HG03025 (cell line): ENCODE results near the gene SLC12A7.

Experiments
- ATAC-seq: cut with Tn5 transposase; IDR thresholded peaks from one replicate; pipeline ENCODE4 v1.9.1; 2021; ENCODE audit warnings: mild to moderate bottlenecking, moderate library complexity; ENCODE audit not compliant: unreplicated experiment, low FRiP score

The SLC12A7 gene

DNA sequence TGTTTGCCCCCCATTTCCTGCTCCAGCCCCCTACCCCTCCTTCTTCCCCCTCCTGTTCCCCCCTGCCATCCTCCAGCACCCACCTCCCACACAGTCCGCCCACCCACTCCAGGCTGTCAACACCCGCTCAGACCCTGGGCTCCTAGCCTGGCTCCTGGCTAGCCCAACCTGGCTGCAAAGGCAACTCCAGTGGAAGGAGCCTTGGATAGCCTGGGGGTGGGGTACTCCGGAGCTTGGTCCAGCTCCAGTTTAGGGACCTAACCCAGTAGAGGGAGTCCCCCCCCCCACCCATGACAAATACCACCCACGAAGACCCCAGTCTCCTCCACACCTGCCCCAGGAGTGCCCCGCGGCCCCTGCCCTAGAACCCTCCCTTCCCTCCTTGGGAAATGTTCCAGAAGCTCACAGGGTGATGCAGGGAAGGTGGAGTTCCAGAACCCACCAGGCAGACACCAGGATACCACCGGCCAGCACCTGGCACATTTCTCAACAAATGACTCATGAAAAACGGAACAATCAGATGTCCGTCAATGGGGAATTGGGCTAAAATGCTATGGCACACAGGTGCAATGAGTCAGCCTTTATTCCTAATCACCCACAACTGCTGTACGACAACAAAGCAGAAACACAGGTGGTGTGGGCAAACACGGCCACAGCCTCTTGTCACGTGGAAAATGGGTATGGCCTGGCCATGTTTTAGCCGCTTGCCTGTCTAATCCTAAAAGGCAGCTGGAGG is 901 bp upstream of the SLC12A7 start:
- ATAC-seq: no peak

DNA sequence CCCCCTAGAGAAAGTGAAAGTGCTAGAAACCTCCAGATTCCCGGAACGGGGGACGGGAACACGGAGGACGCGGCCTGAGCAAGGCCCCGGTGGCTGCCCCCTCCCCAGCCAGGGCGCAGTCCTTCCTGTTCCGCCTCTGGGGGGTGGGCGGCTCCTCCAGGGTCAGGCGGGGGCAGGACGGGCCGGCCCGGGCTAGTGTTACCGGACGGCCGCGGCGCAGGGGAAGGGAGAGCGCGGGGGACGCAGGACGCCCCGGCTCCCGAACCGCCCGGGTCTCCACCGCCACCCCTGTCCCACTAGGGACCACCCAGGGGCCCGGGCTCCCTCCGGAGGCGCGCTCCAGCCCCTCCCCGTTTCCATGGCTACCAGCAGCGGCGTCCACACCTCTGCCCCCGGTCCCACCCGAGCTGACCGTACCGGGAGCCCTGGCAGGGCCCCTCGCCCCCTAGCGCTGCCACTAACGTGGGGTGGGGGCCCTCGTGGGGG is 579 bp downstream of the SLC12A7 start:
- ATAC-seq: peak; percentile 25

DNA sequence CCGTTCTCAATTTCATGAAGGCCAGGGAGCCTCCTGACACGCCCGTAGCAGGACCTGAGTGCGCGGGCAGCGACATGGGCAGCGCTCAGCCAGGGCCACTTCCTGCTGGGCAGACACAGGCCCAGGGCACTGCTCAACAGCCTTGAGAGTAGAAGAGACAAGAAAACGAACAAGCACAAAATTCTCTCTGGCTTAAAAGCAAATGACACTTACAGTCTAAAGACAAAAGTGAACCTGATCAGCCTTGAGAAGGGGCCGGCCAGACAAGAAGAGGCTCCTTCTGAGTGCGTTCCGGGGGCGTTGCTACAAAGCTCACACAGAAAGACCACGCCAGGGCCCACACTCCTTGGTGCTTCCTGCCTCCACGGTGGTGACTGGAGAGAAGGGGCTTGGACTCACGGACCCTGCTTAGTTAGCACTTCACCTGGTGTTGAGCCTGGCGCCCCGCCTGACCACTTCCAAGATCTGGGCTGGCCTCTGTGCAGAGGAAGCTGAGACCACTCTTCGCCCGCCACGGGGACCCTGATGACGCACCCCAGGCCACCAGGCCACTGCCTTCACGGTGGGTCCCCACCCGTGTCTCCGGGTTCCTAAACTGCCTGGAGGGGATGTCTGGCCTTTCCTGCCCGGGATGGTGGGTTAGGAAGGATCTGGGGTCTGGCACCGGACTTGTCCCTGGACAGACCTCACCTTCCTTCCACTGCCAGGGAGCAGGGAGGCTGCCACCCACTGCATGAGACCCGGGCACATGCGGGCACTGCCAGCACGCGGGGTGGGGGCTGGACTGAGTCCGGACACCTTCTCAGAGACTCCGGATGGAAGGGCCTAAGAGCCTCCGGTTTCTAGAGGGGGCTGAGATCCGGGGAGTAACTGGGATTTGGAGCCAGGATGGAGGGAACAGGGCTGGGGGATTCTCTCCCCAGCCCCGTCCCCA is 1.3 kb downstream of the SLC12A7 start:
- ATAC-seq: no peak

DNA sequence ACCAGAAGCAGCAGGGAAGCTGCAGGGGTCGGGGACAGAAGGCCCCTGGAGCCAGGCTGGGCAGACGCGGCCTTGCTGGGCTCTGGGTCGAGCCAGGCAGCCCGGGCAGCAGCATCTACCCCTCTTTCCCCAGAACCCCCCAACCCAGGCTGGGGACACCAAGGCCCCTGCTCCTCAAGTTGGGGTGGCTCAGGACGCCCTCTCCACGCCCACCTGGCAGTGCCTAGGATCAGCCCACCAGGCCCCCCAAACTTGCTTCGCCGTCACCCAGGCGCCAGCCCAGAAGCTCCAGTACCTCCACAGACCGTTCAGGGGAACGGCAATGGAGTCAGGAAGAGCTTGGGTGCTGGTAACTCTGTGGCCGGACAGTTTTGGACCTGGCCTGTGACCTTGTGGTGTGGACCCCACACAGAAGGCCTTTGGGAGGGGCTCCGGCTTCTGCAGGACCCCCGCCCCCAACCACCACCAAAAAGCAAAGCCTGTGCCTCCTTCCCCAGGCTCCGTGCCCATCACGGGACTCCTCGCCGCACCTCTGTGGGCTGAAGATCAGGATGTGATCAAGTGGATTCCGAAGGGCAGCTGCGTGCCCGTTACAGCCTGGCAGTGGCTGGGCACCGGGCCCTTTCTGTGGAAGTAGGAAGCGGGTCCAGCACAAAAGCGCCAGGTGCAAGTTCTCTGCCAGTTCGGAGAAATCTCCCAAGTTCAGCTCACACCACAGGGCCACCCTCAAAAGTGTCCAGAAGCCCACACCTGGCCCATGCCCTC is 2.1 kb downstream of the SLC12A7 start:
- no peak for ATAC-seq

DNA sequence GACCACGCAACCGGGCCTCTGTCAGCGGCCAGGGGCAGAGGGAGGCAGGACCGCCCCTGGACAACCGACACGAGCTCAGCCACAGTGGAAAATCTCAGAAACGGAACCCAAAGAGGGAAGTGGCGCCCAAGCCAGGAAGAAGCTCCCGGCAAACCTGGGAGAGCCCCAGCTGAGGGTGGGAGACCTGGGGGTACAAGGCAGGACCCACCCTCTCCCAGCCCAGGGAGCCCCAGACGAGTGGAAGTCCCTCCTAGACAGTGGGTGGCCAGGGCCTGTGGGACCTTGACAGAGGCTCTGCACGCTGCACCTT is 3.0 kb downstream of the SLC12A7 start:
- no peak for ATAC-seq

DNA sequence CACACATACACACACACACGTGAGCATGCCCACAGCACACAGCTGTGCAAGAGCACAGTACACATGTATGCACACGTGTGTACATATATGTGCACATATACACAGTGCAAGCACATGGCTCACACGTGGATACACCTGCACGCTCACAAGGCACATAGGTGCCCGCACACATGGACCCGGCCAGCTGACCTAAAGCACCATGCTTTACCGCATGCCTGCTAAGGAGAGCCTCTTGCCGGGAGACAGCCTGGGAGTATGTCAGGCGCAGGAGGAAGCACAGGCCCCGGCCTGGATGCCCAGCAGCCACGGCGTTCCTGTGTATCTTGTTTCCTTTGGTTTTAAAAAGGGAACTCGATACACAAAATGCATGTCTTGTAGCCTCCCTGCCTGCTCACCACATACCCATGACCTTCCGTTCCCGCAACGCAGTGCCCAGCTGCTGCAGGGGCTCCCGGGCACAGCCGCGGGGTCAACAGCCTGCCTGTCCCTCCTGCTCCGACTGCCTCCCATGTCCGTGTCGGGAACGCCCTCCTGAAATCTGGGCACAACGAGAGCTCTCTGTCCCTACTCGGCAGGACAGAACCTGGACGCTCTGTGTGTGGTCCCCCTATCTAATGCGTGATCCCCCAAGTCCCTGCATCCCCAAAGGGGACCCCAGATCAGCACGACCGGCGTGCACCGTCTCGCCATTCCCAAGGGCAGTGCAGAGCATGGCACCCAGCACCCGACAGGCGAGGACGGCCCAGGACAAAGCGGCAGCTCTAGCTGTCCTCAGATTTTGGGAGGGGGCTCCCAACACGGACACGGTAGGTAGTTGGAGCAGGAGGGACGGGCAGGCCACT is 3.6 kb downstream of the SLC12A7 start:
- ATAC-seq: no peak

DNA sequence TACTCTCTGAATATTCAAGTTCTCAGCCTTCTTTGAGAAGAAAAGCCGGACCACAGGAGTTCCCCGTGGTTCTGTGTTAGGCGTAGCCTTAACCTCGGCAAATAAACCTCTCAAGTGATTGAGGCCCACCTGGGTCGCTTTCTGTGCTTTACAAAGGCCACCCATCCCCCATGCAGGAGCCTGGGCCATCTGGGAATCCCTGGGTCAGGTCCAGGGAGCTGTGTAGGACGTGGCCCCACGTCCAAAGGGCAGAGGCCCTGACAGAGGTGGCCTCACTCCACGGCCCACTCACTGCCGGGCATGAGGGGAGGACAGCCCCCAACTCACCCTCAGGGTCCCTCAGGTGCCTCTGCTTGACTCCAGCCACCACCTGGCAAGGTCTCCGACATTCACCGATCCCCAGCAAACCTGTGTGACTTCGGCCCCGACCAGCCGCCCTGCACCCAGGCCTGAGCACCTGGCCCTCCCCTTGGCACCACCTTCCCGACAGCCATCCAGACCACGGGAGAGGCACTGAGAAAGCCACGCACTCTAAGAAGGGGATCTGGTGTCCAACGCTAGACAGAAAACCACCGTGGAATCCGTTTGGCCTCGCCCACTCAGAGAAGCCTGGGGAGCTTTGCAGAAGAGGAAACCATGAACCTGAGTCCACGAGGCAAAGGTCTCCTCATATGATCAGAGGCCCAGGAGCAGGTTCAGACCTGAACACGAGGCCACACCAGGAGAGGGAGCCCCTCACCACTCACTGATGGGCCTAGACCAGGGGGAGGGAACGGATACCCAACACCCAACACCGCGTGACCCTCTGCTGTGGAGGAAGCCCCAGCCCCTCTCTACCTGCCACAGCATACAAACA is 4.5 kb downstream of the SLC12A7 start:
- ATAC-seq: no peak

DNA sequence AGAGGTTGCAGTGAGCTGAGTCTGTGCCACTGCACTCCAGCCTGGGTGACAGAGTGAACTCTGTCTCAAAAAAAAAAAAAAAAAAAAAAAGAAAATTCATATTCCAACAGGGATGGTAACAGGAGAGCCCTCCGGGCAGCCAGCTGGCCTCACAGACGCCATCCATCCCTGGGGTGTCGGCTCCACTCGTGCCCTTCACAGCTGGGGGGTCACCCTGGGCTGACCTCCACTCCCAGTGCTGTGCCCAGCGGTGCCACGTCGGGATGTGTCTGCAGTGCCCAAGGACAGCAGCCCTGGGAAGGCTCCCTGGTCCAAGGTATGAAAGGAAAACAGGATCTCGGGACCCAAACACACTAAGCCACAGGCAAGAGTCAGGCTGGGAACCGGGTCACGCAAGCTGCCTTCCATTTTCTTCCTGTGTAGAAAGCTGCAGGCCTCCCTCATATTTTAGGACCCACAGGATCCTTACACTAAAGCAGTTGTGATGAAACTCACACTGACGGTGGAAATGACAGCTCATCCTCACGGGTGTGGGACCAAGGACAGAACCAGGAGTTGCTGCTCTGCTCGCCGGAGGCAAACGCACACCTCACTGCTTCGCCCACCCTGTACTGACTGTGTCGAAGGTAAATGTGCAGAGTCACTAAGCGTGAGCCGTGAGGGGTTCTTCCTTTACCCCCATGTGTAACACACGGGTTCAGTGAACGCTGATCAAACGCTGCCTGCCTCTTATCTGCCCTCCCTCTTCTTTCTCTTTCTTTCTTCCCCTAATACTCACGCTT is 5.3 kb downstream of the SLC12A7 start:
- no peak for ATAC-seq

DNA sequence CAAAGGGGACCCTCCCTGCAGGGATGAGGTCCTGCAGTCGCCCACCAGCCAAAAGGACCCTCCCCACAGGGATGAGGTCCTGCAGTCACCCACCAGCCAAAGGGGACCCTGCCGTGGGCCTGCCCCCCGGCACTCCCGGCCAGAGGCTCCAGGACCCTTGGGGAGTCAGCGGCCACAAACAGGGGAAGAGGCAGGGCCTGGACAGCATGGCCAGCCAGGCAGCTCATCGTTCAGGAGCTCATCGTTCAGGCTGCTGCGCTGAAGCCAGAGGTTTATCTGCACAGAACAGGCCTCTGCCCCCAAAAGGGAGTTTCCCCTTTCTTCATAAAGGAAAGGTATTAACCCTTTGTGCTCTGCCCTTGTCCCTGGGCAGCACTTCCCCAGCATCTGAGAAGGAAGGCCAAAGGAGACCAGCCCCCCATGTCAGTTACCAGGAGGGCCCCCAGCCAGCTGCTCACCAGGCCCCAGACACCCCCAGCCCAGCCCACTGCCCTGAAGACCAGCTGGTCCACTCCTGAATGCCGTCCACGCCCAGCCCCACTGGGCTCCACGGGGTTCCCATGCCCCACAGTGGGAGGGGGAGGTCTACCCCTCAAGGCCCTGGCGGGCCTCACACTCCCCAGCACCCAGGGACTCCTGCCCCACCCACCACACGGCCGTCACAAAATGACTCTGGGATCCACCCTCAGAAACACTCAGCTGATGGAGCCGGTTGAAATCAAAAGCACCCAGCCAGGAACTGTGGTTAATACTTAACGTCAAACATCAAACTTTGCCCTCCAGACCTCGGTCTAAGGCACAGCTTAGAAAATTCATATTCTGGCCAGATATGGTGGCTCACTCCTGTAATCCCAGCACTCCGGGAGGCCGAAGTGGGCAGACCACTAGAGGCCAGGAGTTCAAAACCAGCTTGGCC is 6.3 kb downstream of the SLC12A7 start:
- ATAC-seq: no peak

DNA sequence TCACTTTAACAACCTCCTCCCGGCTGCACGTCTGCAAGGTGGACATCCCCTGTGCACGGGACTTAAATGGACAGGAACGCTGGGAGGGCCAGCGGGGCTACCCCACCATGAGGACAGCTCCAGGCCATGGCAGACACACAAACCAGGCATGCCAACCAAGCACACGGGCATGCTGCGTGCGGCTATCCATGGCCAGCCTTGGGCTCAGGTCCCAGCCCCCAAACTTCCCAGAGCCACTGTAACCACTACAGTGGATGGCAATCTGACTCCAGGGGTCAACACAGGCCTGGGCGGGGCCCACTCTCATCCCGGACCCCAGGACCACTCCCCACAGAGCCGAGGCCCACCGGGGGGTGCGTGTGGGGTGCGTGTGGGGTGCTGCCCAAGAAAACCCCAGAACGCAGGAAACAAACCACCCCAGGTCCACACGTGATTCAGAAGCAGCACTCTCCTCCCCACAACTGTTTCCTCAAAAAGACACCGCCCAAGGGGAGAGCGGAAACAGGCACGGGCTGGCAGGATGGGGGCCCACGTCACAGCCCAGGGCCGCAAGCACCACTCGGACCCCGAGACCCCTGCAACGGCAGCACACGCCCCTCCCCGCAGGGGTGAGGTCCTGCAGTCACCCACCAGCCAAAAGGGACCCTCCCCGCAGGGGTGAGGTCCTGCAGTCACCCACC is 7.4 kb downstream of the SLC12A7 start:
- ATAC-seq: no peak

DNA sequence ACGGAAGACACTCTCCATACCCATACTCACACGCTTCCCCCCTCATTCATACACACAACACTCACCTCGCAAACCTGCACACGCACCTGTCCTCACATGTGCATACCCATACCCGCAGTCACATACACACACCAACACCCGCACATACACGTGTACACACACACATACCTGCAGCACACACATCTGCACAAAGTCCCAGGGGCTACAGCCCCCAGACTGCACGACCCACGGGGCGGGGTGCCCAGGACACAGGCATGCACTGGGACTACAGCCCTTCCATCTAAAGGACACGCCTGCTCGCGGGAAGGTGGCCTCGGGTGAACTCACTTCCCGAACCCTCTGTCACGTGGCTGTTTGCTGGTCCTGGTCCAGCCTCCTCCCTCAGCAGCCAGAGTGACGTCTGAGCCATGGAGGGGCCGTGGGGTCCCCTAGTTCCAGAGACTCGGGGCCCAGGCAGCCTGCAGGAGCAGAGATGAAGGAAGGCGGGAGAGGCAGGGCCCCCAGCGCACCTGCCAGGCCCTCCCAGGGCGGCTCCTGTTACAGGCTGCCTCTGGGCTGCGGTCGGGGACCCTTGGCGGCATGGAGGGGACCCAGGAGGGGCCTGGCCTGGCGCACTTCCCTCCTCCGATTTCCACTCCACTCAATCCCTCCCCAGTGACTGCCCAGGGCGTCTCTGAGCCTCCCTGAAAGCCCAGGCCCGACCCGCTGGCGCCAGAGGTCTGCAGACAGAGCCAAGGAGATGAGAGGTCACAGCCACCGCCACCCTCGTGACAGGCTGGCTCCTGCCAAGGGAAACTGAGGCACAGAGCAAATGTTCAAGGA is 8.1 kb downstream of the SLC12A7 start:
- no peak for ATAC-seq

DNA sequence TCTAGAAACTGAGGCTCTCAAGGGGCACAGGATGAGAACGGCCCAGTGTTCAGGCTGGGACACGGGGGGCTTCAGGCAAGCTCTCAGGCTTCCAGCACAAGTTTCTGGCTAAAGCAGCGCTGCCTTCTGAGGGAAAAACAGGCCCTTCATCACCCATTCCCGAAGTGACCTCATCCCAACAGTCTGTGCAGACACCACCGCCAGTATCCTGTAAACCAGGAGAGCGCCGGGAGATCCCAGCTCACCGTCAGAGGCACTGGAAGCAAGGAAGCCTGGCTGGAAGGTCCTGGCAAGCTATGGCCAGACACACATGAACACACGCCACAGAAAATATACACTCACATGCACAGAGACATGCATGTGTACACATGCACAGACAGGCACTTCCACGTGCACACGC is 8.8 kb downstream of the SLC12A7 start:
- ATAC-seq: no peak

DNA sequence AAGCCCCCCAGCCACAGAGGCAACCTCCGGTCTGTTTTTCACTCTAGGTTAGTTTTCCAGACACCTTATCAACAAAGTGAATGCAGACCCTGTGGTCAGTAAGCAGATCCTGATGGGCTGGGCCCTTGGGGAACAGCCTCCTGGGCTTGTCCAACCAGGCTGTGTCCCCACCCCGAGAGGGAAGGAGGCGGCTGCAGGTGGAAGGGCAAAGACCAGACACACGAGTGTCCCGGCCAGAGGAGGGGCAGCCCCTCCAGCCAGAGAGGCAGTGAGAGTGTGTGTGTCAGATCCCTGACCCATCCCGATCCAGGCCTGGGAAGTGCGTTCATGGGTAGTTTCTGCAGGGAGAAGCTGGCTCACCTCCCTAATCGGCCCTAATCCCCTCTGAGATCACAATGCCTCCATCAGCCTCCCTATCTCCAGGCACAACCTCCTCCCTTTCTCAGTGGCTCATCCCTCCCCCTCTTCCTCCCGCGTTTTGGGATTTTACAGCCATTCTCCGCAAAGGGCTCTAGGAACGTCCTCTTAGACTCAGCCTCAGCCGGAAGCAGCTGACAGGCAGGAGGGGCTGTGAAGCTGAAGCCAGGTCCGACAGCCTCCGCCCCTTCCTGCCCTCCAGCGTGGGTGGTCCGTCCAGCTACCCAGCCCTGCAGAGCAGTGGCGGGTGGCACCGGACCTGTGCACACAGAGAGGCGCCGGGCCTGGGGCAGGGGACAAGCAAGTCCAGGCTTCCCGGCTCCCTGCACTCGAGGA is 9.7 kb downstream of the SLC12A7 start:
- ATAC-seq: no peak

DNA sequence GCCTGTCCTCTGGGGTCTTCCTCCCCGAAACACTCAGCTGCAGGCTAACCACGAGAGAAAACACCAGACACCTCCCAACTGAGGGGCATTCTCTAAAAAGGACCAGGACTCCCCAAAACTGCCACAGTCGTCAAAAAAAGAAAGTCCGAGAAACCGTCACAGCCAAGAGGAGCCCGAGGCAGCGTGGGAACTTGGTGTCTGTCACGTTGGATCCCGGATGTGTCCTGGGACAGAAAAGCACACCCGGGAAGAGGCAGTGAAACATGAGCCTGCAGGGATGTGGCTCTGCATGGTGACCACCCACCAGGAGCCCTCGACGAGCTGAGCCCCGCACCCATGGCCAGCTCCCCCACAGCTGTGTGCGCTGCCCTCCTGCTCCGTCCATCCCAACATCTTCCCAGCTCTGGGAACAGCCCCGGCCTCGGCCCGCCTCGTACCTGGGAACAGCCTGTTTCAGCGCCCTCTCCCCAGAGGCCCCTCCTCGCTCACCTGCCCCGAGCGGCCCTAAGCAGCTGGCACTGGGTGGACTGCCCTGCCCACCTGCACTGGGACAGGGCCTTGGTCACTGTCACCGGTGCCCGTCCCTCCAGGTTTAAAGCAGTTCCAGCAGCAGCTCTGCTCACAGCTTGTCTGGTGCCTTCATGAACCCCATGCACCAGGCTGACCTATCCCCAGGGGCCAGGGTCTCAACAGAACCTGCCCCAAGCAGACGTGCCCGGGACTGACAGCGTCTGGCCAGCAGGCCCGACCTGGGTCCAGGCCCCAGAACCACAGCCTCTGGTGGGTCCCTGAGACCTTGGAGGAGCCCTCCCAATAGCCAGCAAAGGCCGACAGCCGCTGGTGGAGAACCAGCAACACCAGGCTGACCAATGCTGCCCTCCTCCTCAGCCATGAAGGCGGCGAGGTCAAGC is 10.9 kb downstream of the SLC12A7 start:
- ATAC-seq: no peak
